Right kidney (tissue), 1 donor: Measurements from ENCODE around the gene CD244.
"Not testable (repeated sequence)": the region's sequence is repeated elsewhere in the genome, so short reads cannot be mapped to it uniquely, and the experiment has no call there.

Experiments
- DNase-seq: peaks from one replicate; pipeline ENCODE4 v3.0.0-alpha.2; 2016

Gene CD244

GRCh38 chr1:160879056-160879455 lies 16.4 kb upstream of the CD244 start:
- no peak for DNase-seq

DNA sequence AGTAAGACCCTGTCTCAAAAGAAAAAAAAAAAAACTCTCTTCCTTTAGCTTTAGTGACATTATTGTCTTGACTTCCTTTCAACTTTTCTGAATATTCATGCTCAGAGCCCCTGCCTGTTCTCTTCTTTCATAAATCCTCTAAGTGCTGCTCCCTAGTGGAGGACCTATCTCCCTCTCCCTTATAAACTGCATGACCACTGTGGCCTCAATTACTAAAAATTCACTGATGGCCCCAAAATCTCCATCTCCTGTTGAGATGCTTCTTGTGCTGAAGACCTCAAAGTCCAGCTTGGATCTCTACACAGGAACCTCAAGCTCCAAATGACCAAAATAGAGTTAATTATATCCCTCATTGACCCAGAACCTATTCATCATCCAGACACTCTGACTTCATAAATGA lies 14.5 kb upstream of the CD244 start:
- no peak for DNase-seq

DNA sequence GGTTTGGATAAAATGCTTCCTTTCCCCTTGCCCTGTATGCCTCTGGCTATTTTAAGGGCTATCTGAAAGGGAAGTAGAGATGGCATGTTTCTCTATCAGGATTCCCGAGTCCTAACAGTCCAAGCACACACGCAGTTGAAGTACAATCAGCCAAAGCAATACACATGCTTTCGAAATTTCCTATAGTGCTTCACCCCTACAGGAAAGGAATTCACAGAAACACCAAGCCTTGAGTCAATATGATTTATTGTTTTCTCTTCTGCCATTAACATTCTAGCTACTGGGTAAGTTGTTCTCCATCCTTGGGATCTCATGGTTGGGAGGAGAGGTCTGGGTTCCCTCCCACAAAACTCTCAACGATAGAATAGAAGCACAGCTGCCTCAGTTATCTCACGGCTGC lies 13.6 kb upstream of the CD244 start:
- DNase-seq = no peak

DNA sequence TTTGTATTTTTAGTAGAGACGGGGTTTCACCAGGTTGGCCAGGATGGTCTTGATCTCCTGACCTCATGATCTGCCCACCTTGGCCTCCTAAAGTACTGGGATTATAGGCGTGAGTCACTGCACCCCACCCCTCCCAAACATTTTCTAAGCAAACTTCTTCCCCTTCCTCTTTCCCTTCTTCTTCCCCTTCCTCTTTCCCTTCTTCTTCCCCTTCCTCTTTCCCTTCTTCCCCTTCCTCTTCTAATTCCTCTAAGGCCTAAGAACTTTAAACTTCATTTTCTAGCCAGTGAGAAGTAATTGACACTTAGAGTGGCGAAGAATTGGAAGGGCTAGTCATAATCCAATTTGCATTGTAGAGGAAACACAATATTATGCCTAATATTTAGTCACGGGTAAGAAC lies 12.9 kb upstream of the CD244 start:
- DNase-seq = not testable (repeated sequence)

GRCh38 chr1:160874935-160875334 lies 12.2 kb upstream of the CD244 start:
- no peak for DNase-seq

DNA sequence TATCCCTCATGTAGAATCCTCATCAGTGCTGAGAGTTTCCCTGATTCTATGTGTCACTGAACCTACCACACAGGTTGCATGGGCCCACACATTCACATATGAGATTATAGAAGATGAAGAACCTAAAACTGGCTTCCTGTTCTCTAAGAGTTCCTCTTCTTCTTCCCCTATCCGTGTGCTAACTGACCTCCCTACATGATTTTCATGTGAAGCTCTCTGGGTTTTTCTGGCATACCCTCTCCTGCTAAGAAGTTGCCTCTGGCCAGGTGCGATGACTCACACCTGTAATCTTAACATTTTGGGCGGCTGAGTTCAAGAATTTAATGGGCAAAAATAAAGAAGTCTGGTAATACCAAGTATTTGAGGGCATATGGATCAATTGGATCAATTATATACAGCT lies 5.5 kb upstream of the CD244 start:
- no peak for DNase-seq

DNA sequence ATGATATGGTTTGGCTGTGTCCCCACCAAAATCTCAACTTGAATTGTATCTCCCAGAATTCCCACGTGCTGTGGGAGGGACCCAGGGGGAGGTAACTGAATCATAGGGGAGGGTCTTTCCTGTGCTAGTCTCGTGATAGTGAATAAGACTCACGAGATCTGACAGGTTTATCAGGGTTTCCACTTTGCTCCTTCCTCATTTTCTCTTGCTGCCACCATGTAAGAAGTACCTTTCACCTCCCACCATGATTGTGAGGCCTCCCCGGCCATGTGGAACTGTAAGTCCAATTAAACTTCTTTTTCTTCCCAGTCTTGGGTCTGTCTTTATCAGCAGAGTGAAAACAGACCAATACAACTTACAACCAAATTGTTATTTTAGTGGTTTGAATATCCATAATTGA lies 5.0 kb upstream of the CD244 start:
- not testable (repeated sequence) for DNase-seq

GRCh38 chr1:160866695-160867260 lies 4.1 kb upstream of the CD244 start:
- no peak for DNase-seq

DNA sequence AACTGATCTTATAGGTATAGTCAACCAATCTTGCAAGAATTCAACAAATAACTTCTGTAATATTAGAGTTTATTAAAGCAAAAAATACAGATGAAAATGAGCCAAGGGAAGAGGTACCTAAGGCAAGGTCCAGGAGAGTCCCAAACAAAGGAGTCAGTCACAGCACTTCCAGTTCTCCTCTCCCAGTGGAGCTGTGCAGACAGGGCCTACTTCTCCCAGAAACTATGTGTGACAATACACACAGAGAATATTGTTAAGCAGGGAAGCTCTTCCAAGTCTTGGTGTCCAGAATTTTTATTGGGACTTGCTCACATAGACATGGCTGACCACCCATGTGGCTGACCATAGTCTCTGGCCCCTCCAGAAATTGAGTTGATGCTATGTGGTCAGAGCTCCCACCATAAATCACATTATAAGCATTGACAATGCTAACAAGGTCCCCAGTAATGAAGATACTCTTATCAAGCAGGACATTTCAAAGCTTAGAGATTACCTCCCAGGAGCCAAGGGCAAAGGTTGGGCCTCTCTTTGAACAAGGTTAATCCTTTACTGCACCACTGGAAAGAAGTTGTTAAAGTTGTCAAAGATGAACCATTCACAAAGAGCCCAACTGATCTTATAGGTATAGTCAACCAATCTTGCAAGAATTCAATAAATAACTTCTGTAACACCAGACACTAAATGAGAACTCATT lies 3.5 kb upstream of the CD244 start:
- DNase-seq = no peak

GRCh38 chr1:160865337-160865736 lies 2.6 kb upstream of the CD244 start:
- DNase-seq = no peak

DNA sequence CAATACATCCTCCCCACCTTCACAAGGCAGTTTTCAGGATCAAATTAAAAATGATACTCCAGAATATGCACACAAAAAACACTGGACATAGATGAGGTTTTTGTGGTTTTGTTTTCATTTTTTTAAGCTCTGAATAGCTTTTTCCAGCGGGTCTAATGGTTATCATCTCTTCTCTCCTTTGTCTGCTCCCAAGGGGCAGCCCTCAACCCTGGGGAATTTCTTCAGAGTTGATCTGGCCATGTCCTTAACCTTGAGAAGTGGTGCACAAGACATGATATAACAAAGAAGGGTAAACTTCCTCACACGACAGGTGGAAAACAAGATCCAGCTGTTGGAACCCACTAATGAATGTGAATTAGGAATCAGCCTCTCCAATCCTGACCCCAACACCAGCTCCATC lies 1.5 kb upstream of the CD244 start:
- DNase-seq = no peak

- DNase-seq = no peak
Measured at GRCh38 chr1:160863774-160864131, 1.1 kb upstream of the CD244 start.

DNA sequence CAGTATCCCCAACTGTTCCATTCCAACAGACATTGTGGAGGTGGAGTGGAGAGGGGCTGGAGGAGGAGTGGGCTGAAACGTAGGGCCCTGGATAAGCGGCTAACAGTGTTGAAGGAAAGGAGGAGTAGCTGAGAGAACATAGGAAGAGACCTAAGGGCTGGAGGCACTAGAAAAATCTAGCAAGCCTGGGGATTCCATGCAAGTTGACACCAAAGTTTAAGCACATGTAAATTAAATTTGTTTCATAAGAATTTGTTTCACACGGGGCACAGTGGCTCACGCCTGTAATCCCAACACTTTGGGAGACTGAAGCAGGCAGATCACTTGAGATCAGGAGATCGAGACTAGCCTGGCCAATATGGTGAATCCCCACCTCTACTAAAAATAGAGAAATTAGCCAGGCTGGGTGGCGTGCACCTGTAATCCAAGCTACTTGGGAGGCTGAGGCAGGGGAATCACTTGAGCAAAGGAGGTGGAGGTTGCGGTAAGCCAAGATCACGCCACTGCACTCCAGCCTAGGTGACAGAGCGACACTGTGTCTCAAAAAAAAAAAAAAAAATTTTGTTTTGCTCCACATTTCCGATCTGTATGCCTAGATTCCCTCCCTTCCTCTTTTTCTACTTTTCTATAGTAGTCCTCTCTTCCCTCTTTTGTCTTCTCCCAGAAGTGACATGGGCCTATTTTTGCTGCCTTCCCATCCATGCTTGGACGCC lies 530 bp upstream of the CD244 start:
- DNase-seq = no peak

GRCh38 chr1:160860840-160861505 lies 1.7 kb downstream of the CD244 start:
- no peak for DNase-seq

DNA sequence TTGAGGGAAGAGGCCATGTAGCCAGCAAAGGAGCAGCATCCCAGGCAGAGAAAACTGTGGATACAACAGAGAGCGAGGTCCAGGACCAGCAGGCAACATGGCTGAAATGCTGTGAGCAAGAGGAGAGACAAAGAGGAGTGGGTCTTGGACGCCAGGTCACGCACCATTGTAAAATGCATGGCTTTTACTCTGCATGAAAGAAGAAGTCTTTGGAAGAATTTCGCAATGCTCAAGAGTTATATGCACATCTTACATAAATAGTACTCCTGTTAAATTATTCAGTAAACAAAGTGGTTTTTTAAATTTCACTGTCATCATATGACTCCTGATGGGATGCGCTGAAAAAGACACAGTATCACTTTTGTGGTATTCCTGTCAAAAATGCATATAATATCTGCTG lies 3.5 kb downstream of the CD244 start:
- no peak for DNase-seq

DNA sequence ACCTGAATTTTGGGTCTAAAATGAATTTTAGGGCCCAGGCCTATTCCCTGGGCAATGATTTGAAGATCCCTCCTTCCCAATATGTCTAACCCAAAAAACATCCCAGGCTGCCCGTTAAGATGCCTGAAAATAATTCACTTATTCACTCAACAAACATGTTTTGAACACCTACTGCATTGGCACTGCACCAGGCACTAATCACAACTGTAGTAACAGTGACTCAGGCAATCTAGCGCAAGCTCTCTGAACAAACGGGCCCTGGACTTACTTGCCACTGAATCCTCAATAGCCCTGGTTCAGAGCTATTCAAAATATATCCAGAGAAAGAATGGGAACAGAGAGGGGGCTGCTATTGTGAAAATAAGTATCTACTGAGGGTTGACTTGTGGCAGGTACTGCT lies 4.2 kb downstream of the CD244 start:
- DNase-seq = no peak

- no peak for DNase-seq
Measured at GRCh38 chr1:160858097-160858496, 4.6 kb downstream of the CD244 start.

- DNase-seq = no peak
Measured at GRCh38 chr1:160855181-160855981, 7.3 kb downstream of the CD244 start.

GRCh38 chr1:160853754-160854153 lies 8.9 kb downstream of the CD244 start:
- no peak for DNase-seq

GRCh38 chr1:160853014-160853413 lies 9.7 kb downstream of the CD244 start:
- DNase-seq = no peak

DNA sequence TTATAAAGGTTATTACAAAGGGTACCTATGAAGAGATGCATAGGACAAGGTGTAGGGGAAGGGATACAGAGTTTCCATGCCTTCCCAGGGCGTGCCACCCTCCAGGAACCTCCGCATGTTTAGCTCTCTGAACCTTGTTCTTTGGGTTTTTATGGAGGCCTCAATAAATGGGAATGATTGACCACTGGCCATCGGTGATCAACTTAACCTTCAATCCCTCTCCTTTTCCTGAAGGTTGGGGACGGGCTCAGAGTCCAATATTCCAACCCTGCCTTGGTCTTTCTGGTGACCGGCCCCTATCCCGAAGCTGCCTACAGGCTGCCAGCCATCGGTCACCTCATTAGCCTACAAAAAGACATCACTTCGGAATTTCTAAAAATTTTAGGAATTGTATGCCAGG lies 11.7 kb downstream of the CD244 start:
- DNase-seq = no peak

- no peak for DNase-seq
Measured at GRCh38 chr1:160850541-160850940, 12.1 kb downstream of the CD244 start.

DNA sequence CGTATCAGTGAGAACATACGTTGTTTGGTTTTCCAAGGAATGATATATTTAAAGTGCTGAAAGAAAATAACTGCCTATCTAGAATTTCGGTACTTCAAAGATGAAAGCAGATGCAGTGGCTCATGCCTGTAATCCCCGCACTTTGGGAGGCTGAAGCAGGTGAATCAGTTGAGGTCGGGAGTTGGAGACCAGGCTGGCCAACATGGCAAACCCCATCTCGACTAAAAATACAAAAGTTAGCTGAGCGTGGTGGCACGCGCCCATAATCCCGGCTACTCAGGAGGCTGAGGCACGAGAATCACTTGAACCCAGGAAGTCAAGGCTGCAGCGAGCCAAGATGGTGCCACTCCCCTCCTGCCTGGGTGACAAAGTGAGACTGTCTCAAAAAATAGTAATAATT lies 16.4 kb downstream of the CD244 start:
- DNase-seq = no peak
